GM21528 (cell line): ENCODE data around the gene POR.
"Not testable (repeated sequence)": the region's sequence is repeated elsewhere in the genome, so short reads cannot be mapped to it uniquely, and the experiment has no call there.

ENCODE experiments used
- ATAC-seq: cut with Tn5 transposase; IDR thresholded peaks from one replicate; pipeline ENCODE4 v1.9.1; 2021; ENCODE audit warnings: mild to moderate bottlenecking, moderate library complexity; ENCODE audit not compliant: unreplicated experiment, low FRiP score

Gene POR

GRCh38 chr7:75884476-75884875 is 30.5 kb upstream of the POR start:
- no peak for ATAC-seq

DNA sequence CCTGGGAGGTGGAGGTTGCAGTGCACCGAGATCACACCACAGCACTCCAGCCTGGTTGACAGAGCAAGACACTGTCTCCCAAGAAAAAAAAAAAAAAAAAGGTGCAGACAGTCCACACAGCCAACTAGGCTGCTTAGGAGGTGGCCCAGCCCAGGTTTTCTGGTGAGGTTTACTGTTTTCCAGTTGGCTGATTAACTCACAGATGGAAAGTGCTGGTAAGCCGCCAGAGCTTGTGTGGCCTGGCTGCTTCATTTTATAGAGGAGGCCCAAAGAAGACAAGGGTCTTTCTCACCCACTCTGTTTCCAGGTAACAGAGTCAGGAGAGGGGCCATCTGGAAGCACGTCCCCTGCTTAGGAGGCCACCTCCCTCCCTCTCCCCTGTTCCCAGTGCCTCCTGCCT is 29.9 kb upstream of the POR start:
- ATAC-seq = no peak

DNA sequence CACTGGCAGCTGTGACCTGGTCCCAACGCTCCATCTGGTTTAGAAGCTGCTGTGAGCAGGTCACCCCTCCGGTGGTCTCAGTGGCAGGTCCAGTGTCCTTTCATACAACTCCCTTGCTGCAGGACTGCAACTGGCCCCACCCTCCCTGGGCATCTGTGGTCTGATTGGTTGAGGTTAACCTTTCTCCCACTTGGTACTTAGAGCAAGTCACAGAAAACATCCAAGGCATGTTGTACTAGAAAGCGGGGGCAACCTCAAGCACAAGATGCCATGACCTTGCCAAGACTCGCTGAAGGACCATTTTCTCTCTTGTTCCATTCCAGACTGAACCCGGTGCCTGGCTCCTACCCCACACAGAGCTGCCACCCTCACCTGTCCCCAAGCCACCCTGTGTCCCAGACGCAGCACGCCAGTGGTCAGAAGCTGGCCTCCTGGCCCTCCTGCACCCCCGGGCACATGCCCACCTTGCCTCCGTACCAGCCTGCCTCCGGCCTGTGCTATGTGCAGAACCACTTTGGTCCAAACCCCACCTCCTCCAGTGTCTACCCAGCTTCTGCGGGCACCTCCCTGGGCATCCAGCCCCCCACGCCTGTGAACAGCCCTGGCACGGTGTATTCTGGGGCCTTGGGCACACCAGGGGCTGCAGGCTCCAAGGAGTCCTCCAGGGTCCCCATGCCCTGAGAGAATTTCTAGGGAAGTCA is 27.1 kb upstream of the POR start:
- no peak for ATAC-seq

- ATAC-seq = no peak
Observed at GRCh38 chr7:75888464-75889222, 26.3 kb upstream of the POR start.

DNA sequence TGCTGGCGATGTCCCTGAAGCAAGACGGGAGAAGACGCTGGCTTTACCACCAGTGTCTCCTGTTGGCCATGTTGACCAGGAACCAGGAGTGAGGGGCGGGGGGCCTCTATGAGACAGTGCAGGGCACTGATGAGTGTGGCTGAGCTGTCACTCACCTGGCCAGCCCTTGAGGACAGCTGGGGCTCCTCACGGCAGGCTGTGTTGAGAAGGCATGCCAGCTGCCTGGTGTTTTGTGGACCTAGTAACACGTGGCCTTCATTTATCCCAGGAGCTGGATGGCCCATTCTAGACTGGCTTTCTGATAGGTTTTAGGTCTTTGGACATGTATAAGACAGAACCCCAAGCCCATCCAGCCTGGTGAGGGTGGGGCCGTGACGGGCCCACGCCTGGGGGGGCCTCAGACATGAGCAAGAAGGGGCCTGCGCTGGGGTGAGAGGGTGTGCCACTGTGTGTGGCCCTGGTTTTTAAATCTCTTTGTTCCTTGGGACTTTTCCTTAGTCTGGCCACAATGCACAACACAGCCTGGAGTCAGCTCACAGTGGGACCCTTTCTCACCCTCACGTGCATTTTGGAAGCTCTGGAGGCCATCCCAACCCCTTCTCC is 25.6 kb upstream of the POR start:
- no peak for ATAC-seq

DNA sequence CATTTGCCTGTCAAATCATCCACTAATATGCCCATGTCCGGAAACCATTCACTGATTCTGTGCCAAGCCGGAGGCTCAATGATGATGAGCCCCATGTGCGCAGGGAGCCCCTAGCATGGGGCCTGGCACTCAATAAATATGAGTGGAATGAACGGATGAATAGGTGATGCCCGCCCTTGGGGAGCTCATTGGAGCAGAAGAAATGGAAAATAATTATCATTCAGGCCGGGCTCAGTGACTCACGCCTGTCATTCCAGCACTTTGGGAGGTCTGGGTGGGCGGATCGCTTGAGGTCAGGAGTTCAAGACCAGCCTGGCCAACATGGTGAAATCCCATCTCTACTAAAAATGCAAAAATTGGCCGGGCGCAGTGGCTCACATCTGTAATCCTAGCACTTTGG is 25.1 kb upstream of the POR start:
- no peak for ATAC-seq

- not testable (repeated sequence) for ATAC-seq
Observed at GRCh38 chr7:75891237-75891636, 23.7 kb upstream of the POR start.

DNA sequence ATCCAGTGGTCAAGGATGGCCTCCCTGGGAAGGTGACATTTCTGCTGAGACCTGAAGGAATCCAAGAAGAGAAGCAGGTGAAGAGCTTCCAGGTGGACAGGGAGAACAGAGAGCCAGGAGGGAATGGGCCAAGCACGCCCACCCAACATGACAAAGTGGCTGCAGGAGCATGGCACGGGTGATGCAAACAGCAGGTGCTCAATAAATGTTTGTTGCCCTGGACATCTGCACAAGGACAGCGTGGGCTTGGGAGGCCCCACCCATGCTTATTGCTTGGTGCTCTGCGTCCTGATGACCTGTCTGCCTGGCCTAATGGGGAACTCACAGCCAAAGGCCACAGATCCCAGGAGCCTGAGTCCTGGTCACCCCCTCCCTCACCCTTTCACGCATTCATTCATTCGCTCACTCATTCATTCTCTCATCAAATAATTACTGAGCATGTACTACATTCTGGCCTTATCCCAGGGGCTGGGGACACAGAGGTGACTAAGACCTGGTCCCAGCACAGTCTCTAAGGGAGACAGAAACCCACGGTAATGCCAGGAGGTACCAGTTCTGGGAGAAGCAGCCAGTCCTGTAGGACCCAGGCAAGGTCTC is 23.0 kb upstream of the POR start:
- ATAC-seq = no peak

DNA sequence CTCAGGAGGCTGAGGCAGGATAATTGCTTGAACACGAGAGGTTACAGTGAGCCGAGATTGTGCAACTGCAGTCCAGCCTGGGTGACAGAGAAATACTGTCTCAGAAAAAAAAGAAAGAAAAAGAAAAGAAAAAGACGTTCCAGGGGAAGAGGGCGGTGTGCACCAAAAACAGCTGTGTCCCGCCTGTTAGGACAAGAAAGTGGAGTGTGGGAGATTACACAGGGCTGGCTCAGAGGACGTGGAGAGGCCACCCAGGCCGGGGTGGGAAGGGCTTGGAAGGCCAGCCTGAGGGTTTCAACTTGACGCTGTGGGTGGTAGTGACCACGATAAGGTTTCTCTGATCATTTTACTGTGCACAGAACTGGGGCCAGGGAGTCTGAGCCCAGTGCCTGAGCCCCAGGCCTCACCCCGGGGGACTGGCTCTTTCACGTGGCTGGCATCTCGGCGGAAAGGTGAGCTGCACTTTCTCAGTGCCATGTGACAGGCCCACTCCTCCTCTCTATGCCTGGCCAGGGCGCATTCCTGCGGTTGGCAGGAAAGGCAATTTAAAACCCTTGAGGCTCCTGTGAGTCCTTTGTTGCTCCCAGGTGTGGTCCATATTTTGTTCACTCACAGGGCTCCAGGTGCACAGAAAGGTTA is 22.2 kb upstream of the POR start:
- ATAC-seq = no peak

GRCh38 chr7:75896803-75897327 is 18.1 kb upstream of the POR start:
- no peak for ATAC-seq

DNA sequence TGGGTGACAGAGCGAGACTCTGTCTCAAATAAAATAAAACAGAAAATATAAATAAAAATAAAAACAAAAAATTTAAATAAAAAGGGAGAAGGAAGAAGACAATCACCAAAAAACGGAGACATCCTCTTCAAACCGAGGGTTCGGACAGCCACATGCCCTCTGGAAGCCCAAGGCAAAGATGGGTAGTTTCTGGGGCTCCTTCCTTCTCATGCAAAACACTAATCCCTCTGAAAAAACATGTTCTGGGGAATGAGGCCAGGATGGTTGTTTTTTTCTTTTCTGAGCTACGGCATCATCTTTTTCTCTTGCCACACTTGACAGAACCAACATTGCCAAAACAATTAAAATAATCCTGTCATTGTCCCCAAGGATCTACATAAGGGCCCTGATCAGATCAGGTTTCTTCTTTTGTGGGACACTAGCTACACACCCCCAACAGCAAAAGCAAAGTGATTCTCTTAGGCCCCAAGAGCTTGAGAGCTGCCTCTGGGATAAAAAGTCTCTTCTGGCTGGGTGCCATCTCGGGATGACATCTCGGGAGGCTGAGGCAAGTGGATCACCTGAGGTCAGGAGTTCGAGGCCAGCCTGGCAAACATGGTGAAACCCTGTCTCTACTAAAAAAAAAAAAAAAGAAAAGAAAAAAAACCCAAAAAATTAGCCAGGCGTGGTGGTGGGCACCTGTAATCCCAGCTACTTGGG is 14.2 kb upstream of the POR start:
- no peak for ATAC-seq

- ATAC-seq = no peak
Observed at GRCh38 chr7:75905785-75906604, 9.0 kb upstream of the POR start.

- no peak for ATAC-seq
Observed at GRCh38 chr7:75906991-75907667, 7.8 kb upstream of the POR start.

- not testable (repeated sequence) for ATAC-seq
Observed at GRCh38 chr7:75907668-75908039, 7.3 kb upstream of the POR start.

DNA sequence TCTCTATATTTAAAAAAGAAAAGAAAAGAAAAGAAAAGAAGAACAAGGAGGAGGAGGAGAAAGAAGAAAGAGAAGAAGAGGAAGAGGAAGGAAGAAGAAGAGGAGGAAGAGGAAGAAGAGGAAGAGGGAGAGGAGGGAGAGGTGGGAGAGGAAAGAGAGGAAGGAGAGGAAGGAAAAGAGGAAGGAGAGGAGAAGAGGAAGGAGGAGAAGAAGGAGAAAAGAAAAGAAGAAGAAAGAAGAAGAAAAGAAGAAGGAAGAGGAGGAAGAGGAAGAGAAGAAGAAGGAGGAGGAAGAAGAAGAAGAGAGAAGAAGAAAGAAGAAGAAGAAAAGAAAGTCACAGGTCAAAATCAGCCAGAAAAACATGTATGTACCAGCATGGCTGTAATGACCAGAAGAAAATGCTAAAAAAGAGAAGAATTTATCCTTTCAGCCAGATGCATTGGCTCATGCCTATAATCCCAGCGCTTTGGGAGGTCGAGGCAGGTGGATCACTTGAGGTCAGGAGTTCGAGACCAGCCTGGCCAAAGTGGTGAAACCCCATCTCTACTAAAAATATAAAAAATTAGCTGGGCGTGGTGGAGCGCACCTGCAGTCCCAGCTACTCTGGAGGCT is 5.3 kb upstream of the POR start:
- no peak for ATAC-seq

DNA sequence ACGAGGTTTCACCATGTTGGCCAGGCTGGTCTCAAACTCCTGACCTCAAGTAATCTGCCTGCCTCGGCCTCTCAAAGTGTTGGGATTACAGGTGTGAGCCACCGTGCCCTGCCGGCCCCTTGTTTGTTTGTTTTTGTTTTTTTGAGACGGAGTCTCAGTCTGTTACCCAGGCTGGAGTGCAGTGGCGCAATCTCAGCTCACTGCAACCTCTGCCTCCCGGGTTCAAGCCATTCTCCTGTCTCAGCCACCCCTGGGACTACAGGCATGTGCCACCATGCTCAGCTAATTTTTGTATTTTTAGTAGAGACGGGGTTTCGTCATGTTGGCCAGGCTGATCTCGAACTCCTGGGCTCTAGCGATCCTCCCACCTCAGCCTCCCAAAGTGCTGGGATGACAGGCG is 3.8 kb upstream of the POR start:
- ATAC-seq = not testable (repeated sequence)

GRCh38 chr7:75913437-75913836 is 1.5 kb upstream of the POR start:
- ATAC-seq = no peak

DNA sequence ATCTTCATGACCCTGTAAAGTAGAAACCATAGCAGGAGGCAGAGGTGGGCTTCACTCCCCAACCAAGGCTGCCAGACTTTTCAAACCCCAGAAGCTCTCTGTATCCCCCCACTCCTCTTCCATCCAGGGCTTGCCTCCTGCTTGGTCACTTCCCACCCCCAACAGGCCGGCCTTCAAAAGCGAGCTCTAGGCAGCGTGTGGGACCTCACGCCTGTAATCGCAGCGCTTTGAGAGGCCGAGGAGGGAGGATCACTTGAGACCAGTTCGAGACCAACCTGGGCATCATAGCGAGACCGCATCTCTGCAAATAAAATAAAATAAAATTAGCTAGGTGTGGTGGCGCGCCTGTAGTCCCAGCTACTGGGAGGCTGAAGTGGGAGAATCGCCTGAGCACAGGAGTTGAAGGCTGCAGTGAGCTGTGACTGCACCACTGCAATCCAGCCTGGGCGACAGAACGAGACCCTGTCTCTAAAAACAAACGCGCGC is 743 bp upstream of the POR start:
- ATAC-seq = no peak
